ENCODE results near the gene KRTAP5-9. TPM values are rescaled to one million over a fixed set of nuclear protein-coding genes. Genes with fewer than 3 reads are reported as not detected.

KRTAP5-9 gene
- total and polyA plus RNA-seq, 10 of the 15 experiments (the other 5 are each of a cell fraction or from before 2014, with no cell fraction given): 0.06 to 0.38 (median 0.19) TPM; not detected in 4

DNA sequence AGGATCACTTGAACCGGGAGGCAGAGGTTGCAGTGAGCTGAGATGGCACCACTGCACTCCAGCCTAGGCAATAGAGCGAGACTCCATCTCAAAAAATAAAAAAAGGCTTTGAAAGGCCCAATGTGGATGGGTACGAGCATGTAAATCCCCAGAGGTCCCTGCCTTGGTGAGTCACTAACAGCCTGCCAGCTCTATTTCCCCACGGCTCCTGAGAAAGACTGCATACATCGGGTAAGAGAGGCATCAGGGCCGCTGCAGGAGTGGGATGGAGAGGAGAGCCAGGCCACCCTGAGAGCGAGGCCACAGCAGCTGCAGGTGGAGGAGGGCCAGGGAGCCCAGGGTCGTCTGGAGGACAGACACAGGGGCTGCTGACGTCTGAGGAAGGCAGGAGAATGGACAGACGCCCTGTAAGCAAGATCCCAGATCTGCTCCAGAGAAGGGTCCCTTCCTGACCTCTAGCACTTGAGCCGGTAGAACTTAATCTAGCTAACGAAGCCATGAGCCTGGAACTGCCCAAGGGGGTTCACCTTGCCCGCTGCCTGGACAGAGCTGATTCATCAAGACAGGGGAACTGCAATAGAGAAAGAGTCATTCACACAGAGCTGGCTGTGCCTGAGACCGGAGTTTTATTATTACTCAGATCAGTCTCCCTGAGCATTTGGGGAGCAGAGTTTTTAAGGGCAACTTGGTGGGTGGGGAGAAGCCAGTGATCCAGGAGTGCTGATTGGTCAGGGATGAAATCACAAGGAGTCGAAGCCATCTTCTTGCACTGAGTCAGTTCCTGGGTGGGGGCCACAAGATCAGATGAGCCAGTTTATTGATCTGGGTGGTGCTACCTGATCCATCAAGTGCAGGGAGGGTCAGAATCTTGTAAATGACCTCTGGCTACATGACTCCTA, 5.1 kb upstream of the KRTAP5-9 start:
- POLR2A ChIA-PET: interaction anchor here (1.3 kb wide), 1 partner anchor 54 kb away, joined by 3 read pairs; no protein-coding TSS in a partner anchor
- intact Hi-C loops (cut with micrococcal nuclease; ENCODE audit: unreplicated experiment) (no loop called here), in situ Hi-C loops (cut with MboI) (no loop called here)
- Histone ChIP-seq H3K9ac (ENCODE audit: control insufficient read depth, insufficient read depth, low read length) (no peak overlapping the region), H3K36me3 (ENCODE audit: control insufficient read depth in 2 of 2, insufficient read depth in 2 of 2, low read length in 1 of 2) (no peaks in the 10 kb centered on the region), H3K79me2 (ENCODE audit: control insufficient read depth, insufficient read depth, low read length) (no peaks in the 10 kb centered on the region), H4K20me1 (ENCODE audit: control insufficient read depth, insufficient read depth) (no peaks in the 10 kb centered on the region), H3K9me3 (replicated peaks; ENCODE audit: control insufficient read depth, insufficient read depth, low read length) (peaks cover 38% of the 10 kb centered on the region), H2AFZ (ENCODE audit: control insufficient read depth, low read depth, low read length) (no peak overlapping the region), H3K27ac (ENCODE audit: control insufficient read depth, insufficient read depth) (peak overlapping the region; percentile 27; the same call in 1 of the 2 replicates), H3K4me2 (ENCODE audit: control insufficient read depth, insufficient read depth) (no peak overlapping the region; the same call in 1 of the 2 replicates), H3K4me3 (no peak overlapping the region), H3K27me3 (replicated peaks in 1 of 2; ENCODE audit: control insufficient read depth in 2 of 2, insufficient read depth in 2 of 2, low read length in 1 of 2) (no peaks in the 10 kb centered on the region), H3K4me1 (ENCODE audit: control insufficient read depth, insufficient read depth, low read length) (peaks cover 41% of the 10 kb centered on the region)
- ATAC-seq (peak; percentile 34; the same call in 1 of the 3 replicates), DNase-seq (ENCODE audit: low read depth, low spot score) (peak; percentile 17), FAIRE-seq (peak; percentile 69)
- RAD21 ChIA-PET (ENCODE audit: unreplicated experiment): interaction anchor here (1.2 kb wide), 1 partner anchor 10 kb away, joined by 4 read pairs; no protein-coding TSS in a partner anchor
- WGBS (ENCODE audit: insufficient coverage, insufficient replicate concordance, low lambda C conversion rate, missing lambda C conversion rate): 24% methylated on average over 15 of the region's 15 CpGs
- BruUV-seq (replicated peaks): no TSS peak
- SMC1A ChIA-PET (ENCODE audit: uncharacterized antibody, unreplicated experiment): interaction anchor here (0.9 to 1.0 kb wide), 2 partner anchors 9 to 38 kb away, joined by 3 read pairs; no protein-coding TSS in a partner anchor
- CTCF ChIA-PET: interaction anchor here (1.3 kb wide), 1 partner anchor 20 kb away, joined by 3 read pairs; no protein-coding TSS in a partner anchor
- TF ChIP-seq TCF12 (IDR thresholded peaks at IDR 0.05; ENCODE audit: low read depth, low read length): 0 out of 2 replicates have a peak, but pooled peaks have one; percentile 13
- peak; percentile 65 for TF ChIP-seq JUNB (IDR thresholded peaks at IDR 0.05)
- peak; percentile 75; the same call in 1 of the 2 replicates for TF ChIP-seq CBX5 (IDR thresholded peaks at IDR 0.05; ENCODE audit: low read depth)
- no peak for TF ChIP-seq CREB1 (IDR thresholded peaks at IDR 0.05; ENCODE audit: low read depth)
- 0 out of 2 replicates have a peak, but pooled peaks have one; percentile 23 for TF ChIP-seq IRF4 (IDR thresholded peaks at IDR 0.05; ENCODE audit: low read depth, low read length)
- TF ChIP-seq, protein P1, sequence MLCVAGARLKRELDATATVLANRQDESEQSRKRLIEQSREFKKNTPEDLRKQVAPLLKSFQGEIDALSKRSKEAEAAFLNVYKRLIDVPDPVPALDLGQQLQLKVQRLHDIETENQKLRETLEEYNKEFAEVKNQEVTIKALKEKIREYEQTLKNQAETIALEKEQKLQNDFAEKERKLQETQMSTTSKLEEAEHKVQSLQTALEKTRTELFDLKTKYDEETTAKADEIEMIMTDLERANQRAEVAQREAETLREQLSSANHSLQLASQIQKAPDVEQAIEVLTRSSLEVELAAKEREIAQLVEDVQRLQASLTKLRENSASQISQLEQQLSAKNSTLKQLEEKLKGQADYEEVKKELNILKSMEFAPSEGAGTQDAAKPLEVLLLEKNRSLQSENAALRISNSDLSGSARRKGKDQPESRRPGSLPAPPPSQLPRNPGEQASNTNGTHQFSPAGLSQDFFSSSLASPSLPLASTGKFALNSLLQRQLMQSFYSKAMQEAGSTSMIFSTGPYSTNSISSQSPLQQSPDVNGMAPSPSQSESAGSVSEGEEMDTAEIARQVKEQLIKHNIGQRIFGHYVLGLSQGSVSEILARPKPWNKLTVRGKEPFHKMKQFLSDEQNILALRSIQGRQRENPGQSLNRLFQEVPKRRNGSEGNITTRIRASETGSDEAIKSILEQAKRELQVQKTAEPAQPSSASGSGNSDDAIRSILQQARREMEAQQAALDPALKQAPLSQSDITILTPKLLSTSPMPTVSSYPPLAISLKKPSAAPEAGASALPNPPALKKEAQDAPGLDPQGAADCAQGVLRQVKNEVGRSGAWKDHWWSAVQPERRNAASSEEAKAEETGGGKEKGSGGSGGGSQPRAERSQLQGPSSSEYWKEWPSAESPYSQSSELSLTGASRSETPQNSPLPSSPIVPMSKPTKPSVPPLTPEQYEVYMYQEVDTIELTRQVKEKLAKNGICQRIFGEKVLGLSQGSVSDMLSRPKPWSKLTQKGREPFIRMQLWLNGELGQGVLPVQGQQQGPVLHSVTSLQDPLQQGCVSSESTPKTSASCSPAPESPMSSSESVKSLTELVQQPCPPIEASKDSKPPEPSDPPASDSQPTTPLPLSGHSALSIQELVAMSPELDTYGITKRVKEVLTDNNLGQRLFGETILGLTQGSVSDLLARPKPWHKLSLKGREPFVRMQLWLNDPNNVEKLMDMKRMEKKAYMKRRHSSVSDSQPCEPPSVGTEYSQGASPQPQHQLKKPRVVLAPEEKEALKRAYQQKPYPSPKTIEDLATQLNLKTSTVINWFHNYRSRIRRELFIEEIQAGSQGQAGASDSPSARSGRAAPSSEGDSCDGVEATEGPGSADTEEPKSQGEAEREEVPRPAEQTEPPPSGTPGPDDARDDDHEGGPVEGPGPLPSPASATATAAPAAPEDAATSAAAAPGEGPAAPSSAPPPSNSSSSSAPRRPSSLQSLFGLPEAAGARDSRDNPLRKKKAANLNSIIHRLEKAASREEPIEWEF (IDR thresholded peaks at IDR 0.05; ENCODE audit: insufficient replicate concordance, low read depth, low read length): no peak

All from GM12878 (cell line).